GM21528 (cell line): ENCODE data around the gene PFN1.

Experiments used
- ATAC-seq: cut with Tn5 transposase; IDR thresholded peaks from one replicate; pipeline ENCODE4 v1.9.1; 2021; ENCODE audit warnings: mild to moderate bottlenecking, moderate library complexity; ENCODE audit not compliant: unreplicated experiment, low FRiP score

PFN1 gene

GRCh38 chr17:4898927-4899326 lies 49.4 kb downstream of the PFN1 start:
- ATAC-seq = peak; percentile 3

GRCh38 chr17:4898351-4898750 lies 50.0 kb downstream of the PFN1 start:
- ATAC-seq = no peak

GRCh38 chr17:4897785-4898184 lies 50.5 kb downstream of the PFN1 start:
- ATAC-seq = no peak

- no peak for ATAC-seq
These were observed 51.1 kb downstream of the PFN1 start for GRCh38 chr17:4897198-4897687.

GRCh38 chr17:4896332-4897197 lies 51.8 kb downstream of the PFN1 start:
- no peak for ATAC-seq

- no peak for ATAC-seq
These were observed 52.5 kb downstream of the PFN1 start for GRCh38 chr17:4895657-4896331.
